ENCODE data around the gene WRAP73. TPM values are rescaled to one million over a fixed set of nuclear protein-coding genes. Genes with fewer than 3 reads are reported as not detected.

Gene WRAP73
- total RNA-seq, 1 experiment from 2014 or later, result 51.4 TPM

DNA sequence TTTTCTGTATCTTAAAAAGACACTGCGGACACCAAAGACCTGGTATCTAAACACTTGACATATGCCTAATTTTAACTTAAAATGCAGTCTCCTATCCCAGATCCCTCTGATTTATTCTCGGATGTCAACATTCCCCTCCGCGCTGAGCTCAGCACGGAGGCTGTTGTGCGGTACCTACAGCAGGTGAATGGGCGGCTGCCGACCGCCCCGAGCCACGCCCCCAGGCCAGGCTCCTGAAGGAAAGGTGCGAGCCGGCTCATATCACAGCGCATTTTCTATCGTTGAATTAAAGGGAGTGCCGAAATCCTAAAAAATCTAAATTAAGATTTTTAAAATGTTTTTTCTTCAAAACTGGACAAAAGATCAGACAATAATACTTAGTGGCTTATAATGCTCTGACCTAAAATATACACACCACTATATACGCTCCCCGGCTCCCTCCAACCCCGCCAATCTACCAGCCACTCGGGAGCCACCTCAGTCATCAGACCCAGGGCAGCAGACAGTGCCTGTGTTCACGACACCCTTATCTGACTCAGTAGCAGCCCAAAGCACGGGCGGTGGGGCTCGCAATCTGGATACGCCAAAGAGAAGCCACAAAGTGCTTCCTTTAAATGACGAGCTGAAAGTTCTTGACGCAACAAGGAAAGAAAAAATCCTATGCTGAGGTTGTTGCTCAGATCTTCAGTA, 4.1 kb downstream of the WRAP73 start:
- no peak for TF ChIP-seq CBX3 (IDR thresholded peaks at IDR 0.05; ENCODE audit: low read depth)
- TF ChIP-seq POLR2AphosphoS5 (IDR thresholded peaks at IDR 0.05; ENCODE audit: low read depth, low read length), result no peak
- TF ChIP-seq, protein P1, sequence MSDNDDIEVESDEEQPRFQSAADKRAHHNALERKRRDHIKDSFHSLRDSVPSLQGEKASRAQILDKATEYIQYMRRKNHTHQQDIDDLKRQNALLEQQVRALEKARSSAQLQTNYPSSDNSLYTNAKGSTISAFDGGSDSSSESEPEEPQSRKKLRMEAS (IDR thresholded peaks at IDR 0.05), result no peak
- TF ChIP-seq SP1 (IDR thresholded peaks at IDR 0.05; ENCODE audit: low read depth), result no peak
- TF ChIP-seq EGR1 (IDR thresholded peaks at IDR 0.05; ENCODE audit: low read depth), result no peak
- TF ChIP-seq ZBTB33 (IDR thresholded peaks at IDR 0.05; ENCODE audit: extremely low read depth, insufficient replicate concordance, low read length), result no peak
- no peak for TF ChIP-seq SIN3A (IDR thresholded peaks at IDR 0.05; ENCODE audit: low read depth)
- no peak for TF ChIP-seq JUND (IDR thresholded peaks at IDR 0.05)
- TF ChIP-seq EZH2 (IDR thresholded peaks at IDR 0.05), result no peak
- no peak for TF ChIP-seq ELF1 (IDR thresholded peaks at IDR 0.05; ENCODE audit: borderline replicate concordance, low read depth)
- TF ChIP-seq ZFX (IDR thresholded peaks at IDR 0.05), result no peak
- TF ChIP-seq TCF7L2 (IDR thresholded peaks at IDR 0.05; ENCODE audit: borderline replicate concordance, extremely low read depth, insufficient read depth, insufficient read length), result no peak
- TF ChIP-seq CEBPB (IDR thresholded peaks at IDR 0.05; ENCODE audit: low read depth), result no peak
- TF ChIP-seq RAD21 (IDR thresholded peaks at IDR 0.05; ENCODE audit: low read depth), result no peak
- Histone ChIP-seq H3K4me3 (replicated peaks in 1 of 2; ENCODE audit: low read depth in 1 of 2, low read length in 2 of 2) (no peak overlapping the region), H3K4me2 (ENCODE audit: low read length) (no peak overlapping the region), H3K36me3 (ENCODE audit: control insufficient read depth in 1 of 2, insufficient read depth in 2 of 2, low read length in 2 of 2) (peaks cover 16 to 19% of the 10 kb centered on the region in 2 experiments; a peak in 3 of 4 replicates), H3K4me1 (ENCODE audit: control insufficient read depth in 1 of 2, insufficient read depth in 2 of 2, low read length in 2 of 2) (peaks cover 4 to 10% of the 10 kb centered on the region in 2 experiments; a peak in 3 of 4 replicates), H3K79me2 (ENCODE audit: insufficient read depth, low read length) (peaks cover 26% of the 10 kb centered on the region), H2AFZ (ENCODE audit: low read depth, low read length, poor library complexity, severe bottlenecking) (no peak overlapping the region), H3K9me3 (ENCODE audit: control insufficient read depth in 1 of 2, insufficient read depth in 1 of 2, low read depth in 1 of 2, low read length in 2 of 2) (no peaks in the 10 kb centered on the region), H4K20me1 (ENCODE audit: insufficient read depth) (no peaks in the 10 kb centered on the region), H3K27me3 (ENCODE audit: insufficient read depth, low read length) (no peaks in the 10 kb centered on the region), H3K27ac (ENCODE audit: low read depth, low read length) (no peak overlapping the region), H3K9ac (ENCODE audit: low read length) (no peak overlapping the region), H3K9me2 (ENCODE audit: insufficient read depth) (no peaks in the 10 kb centered on the region)
- CTCF ChIA-PET, result no interaction called here
- BruUV-seq (replicated peaks), result no TSS peak
- DNase-seq (ENCODE audit: low read depth, low spot score) (no peak), ATAC-seq (no peak)
- RAD21 ChIA-PET (ENCODE audit: low non-redundant PET in 1 of 2, low total read pairs in 2 of 2, uncharacterized antibody in 2 of 2, unreplicated experiment in 2 of 2), result no interaction called here
- POLR2A ChIA-PET, result no interaction called here
- intact Hi-C loops (cut with micrococcal nuclease), result no loop called here
